Cardiac ventricle fibroblast (primary cell): ENCODE data around the gene EFHB. TPM values are rescaled to one million over a fixed set of nuclear protein-coding genes. Genes with fewer than 3 reads are reported as not detected.

Experiments
- total RNA-seq: library from RNA; depleted of rRNA; stranded (reverse); fragments of >200 nt; gene quantifications from 2 replicates; pipeline ENCODE4 v1.2.3, GENCODE V29; 2015

EFHB gene
- 1.2 and 4.4 TPM in 2 replicates for total RNA-seq

DNA sequence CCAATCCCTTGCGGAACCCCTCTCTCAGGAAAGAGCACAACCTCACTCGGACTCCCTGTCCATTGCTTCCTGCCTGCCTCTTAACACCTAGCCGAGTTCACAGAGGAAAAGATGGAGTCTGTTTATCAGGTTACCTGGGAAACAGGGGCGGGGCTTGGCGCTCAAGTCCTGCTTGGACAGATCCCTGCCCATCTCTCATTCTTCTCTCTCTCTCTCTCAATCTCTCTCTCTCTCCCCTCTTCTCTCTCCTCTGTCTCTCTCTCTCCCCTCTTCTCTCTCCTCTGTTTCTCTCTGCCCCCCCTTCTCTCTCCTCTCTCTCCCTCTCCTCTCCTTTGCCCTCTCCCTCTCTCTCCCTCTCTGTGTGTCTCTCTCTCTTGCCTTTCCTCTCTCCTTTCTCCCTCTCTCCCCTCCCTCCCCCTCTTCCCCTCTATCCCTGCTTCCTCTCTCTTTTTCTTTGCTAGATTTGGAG, at the start of gene EFHB:
EFHB (minus strand) TSS at position 120 of the 469 bp plus-strand sequence. CDS start 199 bp downstream, outside the sequence.

GRCh38 chr3:19946832-19947548, 13.0 kb upstream of the EFHB start, which contains the start of gene RAB5A:
TSS of gene RAB5A (plus strand) at chr3:19947097. CDS start at chr3:19950899, 3,802 bp downstream.

Other genes with a start within 250 kb of the EFHB start
- gene RAB5A, start 12.9 kb upstream of the EFHB start, total RNA-seq: 48.2 and 53.3 TPM in 2 replicates
- gene PP2D1, start 78.0 kb upstream of the EFHB start, total RNA-seq: not detected in 2 replicates
- 17.4 and 19.7 TPM in 2 replicates for gene KAT2B, start 106.2 kb upstream of the EFHB start, total RNA-seq